D721Med (cell line): ENCODE results near the gene RASAL1.
A peak's percentile ranks its signal among the peaks of the same experiment; 100 is the strongest.

ENCODE experiments used
- DNase-seq: peaks from one replicate; pipeline ENCODE4 v3.0.0; 2011; ENCODE audit warnings: low spot score; ENCODE audit not compliant: insufficient read length
- FAIRE-seq: peaks from 2 replicates; lab custom pipeline; 2011; peaks lifted over from hg19 to GRCh38; lab: Jason Lieb, UNC
- TF ChIP-seq, protein P1 (sequence below): IDR thresholded peaks from 2 replicates; pipeline ENCODE4 v1.5.1; 2012; ENCODE audit warnings: mild to moderate bottlenecking, control low read depth; ENCODE audit not compliant: insufficient read depth; ENCODE audit errors: missing control alignments

RASAL1 gene

DNA sequence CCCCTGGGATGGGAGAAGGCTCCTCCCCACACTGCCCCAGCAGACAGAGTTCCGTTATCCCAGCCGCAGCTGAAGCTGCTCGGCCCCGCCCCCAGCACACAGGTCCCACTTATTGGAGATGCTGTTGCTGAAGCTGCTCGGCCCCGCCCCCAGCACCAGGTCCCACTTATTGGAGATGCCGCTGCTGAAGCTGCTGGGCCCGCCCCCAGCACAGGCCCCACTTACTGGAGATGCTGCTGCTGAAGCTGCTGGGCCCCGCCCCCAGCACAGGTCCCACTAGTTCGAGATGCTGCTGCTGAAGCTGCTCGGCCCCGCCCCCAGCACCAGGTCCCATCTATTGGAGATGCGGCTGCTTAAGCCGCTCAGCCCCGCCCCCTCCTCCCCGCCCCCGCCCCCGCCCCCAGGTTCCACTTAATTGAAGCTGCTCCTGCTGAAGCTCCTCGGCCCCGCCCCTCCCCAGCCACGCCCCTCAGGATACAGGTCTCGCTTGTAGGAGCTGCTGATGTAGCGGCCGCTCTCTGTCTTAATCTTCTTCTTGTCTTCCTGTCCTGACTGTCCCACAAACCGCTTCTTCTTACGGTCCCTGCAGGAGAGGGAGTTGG, 26.0 kb upstream of the RASAL1 start:
- peak; percentile 95 for DNase-seq
- TF ChIP-seq, protein P1, sequence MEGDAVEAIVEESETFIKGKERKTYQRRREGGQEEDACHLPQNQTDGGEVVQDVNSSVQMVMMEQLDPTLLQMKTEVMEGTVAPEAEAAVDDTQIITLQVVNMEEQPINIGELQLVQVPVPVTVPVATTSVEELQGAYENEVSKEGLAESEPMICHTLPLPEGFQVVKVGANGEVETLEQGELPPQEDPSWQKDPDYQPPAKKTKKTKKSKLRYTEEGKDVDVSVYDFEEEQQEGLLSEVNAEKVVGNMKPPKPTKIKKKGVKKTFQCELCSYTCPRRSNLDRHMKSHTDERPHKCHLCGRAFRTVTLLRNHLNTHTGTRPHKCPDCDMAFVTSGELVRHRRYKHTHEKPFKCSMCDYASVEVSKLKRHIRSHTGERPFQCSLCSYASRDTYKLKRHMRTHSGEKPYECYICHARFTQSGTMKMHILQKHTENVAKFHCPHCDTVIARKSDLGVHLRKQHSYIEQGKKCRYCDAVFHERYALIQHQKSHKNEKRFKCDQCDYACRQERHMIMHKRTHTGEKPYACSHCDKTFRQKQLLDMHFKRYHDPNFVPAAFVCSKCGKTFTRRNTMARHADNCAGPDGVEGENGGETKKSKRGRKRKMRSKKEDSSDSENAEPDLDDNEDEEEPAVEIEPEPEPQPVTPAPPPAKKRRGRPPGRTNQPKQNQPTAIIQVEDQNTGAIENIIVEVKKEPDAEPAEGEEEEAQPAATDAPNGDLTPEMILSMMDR: no peak
- no peak for FAIRE-seq

DNA sequence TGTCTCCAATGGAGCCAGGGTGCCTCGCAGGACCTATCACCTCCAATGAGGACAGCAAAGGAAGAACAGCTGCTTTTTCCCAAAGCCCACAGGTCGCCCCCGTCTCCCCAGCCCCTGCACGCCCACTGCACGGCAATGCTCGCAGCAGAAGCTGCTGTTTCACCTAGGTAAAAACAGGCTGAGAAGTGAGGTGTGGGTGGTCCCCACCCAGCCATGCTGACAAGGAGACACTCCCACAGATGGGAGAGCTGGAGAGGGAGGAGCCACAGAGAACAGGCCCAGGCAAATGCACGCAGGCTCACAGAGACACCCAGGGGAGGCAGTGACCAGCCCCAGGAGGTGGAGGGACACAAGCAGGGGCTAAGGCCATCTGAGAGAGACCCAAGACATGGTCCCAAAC, 24.4 kb upstream of the RASAL1 start:
- TF ChIP-seq, protein P1: no peak
- no peak for FAIRE-seq
- DNase-seq: no peak

DNA sequence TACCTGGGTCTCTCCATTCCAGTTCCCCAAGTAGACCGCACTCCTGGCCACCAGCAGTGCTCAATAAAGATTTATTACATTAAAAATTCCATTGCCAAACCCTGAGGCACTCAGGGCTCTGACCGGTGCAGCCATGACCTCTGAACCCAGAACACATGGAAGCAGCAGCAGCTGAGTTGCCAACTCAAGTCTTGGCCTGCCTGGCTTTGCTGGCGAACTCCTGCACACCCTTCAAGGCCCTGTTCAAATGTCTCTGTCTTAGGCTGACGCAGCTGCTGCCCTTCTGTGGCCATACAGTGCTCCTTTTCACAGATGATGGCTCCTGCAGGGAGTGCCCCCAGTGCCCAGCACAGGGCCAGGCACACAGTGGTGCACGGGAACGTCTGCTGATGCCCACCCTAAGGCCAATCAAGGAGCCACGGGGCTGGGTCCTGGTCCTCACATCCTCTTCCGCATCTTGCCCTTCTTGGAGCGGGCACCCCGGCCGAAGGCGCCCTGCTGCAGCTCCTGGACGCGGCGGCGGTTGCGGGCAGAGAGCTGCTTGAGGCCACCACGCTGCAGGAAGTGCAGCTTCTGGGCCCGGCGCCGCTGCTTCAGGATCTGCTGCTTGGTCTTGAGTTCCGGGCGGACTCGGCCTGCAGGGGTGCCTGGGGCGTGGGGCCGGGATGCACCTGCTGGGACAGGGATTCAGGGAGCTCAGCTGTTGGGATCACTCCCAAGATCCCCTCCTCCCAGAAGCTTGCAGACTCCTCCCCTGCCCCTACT, 23.1 kb upstream of the RASAL1 start:
- TF ChIP-seq, protein P1: no peak
- DNase-seq (no peak), FAIRE-seq (no peak)

DNA sequence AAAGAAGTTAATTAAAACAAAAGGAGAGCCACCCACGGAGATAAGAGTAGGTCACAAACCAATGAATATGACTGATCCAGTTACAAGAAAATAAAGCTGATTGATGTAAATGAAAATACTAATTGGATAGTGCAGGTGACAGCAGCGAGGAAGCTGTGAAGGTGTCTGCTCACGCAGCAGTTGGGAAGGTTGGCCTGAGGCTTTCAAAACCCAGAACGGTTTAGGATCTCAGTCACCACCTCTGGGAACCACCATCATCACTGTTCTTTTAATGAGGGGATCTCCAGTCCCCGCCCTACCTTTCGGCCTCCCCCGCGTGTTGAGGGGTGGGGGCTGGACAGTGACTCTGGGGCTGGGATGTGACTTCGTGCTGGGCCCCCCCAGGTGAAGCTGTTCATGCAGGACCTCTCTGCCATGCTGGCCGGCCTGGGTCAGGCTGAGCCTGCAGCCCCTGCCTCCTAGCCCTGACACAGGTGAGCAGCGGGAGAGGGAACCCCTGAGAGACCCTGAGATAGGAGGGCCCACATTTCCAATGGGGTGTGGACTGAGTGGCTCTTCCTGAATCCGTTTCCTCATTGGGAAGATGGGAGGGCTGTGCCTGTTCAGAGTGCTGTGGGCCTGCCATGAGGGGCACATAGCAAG, 21.8 kb upstream of the RASAL1 start:
- FAIRE-seq (no peak), DNase-seq (no peak)
- TF ChIP-seq, protein P1: no peak

DNA sequence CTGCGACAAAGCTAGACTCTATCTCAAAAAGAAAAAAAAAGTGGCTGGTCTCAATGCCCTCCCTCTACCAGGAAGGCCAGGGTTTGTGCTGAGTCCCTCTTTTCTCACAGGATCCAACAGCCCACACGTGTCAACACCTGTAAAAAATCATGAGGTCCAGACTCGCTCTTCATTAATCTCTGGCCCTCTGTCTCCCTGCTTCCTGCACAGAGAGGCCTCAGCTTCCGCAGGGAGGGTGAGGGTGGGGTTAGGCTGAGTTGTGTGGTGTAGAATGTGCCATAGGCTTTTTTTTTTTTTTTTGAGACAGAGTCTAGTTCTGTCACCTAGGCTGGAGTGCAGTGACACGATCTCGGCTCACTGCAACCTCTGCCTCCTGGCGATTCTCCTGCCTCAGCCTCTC, 20.1 kb upstream of the RASAL1 start:
- FAIRE-seq: no peak

DNA sequence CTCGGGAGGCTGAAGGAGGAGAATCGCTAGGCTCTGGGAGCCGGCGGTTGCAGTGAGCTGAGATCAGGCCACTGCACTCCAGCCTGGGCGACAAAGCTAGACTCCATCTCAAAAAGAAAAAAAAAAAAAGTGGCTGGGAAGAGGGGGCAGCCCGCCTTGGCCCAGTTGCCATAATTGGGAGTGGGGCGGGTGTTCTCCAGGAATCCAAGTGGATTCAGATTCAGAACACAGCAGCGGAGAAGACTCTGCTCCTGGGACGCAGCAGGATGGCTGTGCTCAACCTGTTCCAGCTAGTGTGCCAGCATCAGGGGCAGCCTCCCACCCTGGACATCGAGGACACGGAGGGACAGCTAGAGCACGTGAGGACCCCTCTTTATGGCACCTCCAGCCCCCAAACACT, 19.5 kb upstream of the RASAL1 start:
- no peak for DNase-seq
- TF ChIP-seq, protein P1: no peak
- FAIRE-seq: no peak

More for the DNA sequence above, 20.1 kb upstream of the RASAL1 start:
- no peak for DNase-seq
- TF ChIP-seq, protein P1: no peak

DNA sequence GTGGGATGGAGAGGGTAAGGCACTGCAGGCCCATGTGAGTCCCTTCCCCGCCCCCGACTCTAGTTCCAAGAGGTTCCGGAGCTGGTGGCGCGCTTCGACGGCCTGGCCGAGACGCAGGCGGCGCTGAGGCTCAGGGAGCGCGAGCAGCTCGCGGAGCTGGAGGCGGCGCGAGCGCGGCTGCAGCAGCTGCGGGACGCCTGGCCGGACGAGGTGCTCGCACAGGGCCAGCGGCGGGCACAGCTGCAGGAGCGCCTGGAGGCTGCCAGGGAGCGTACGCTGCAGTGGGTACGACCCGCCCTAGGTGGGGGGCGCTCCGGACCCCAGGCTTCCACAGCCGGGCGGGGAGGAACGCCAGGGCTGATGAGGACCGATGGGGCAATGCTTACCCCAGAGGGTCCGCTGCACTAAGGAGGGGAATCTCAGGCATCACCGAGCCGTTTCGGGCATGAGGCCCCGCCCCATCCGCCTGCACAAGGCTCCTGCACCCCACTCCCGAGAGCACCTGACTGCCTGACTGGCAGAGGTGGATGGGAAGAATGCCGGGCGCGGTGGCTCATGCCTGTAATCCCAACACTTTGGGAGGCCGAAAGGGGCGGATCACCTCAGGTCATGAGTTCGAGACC, 18.9 kb upstream of the RASAL1 start:
- TF ChIP-seq, protein P1: no peak
- no peak for DNase-seq
- FAIRE-seq: no peak
